Lower lobe of right lung (tissue), 2 donors: ENCODE data around the gene BEND4. TPM values are rescaled to one million over a fixed set of nuclear protein-coding genes. Genes with fewer than 3 reads are reported as not detected.

Experiments
- ATAC-seq, 2 donors: fragments of 200-7000 bp; cut with Tn5 transposase; one replicate each; pipeline ENCODE4 v1.9.1; 2020 to 2022; ENCODE audit warnings: mild to moderate bottlenecking in 2 of 2, moderate library complexity in 2 of 2
- DNase-seq: peaks from one replicate; pipeline ENCODE4 v3.0.0-alpha.2; 2020
- H3K27ac ChIP-seq: fragments of 200-600 bp; one replicate; pipeline ENCODE4 v1.8.0; 2022
- H3K27me3 ChIP-seq: fragments of 200-600 bp; one replicate; pipeline ENCODE4 v1.8.0; 2022; ENCODE audit warnings: low read depth
- H3K36me3 ChIP-seq: fragments of 200-600 bp; one replicate; pipeline ENCODE4 v1.8.0; 2022; ENCODE audit warnings: mild to moderate bottlenecking
- H3K4me1 ChIP-seq: fragments of 200-600 bp; one replicate; pipeline ENCODE4 v1.8.0; 2022
- H3K4me3 ChIP-seq: fragments of 200-600 bp; one replicate; pipeline ENCODE4 v1.8.0; 2022; ENCODE audit warnings: mild to moderate bottlenecking
- H3K9me3 ChIP-seq: fragments of 200-600 bp; one replicate; pipeline ENCODE4 v1.8.0; 2022
- CTCF ChIP-seq: fragments of 200-600 bp; IDR thresholded peaks from one replicate; pipeline ENCODE4 v1.8.0; 2022; ENCODE audit warnings: antibody characterized with exemption, mild to moderate bottlenecking
- intact Hi-C: fragments of 100-400 bp; cut with DNase I; formaldehyde crosslinking; loops from one replicate; pipeline ENCODE4 v1.11.0; 2022
- total RNA-seq: library from RNA; stranded (reverse); fragmentation: NEBNext Ultra II Directional; extraction: Animal tissue kit (Norgen Biotek cat#: 25700); gene quantifications from one replicate; pipeline ENCODE4 v1.2.1, GENCODE V29; 2021
- donor health status: DM: no; HTN: yes; CAD: no; lungs with severe emphysema.

BEND4 gene
- total RNA-seq, 1 donor from 2014 or later = 1.3 TPM

- no peaks in the 10 kb centered on the region for H3K4me1 ChIP-seq
- H3K36me3 ChIP-seq = peaks cover 55% of the 10 kb centered on the region
- no peak overlapping the region for H3K4me3 ChIP-seq
- H3K9me3 ChIP-seq = no peaks in the 10 kb centered on the region
- H3K27me3 ChIP-seq = no peaks in the 10 kb centered on the region
- ATAC-seq = no peak
- no peak for TF ChIP-seq CTCF
- H3K27ac ChIP-seq = no peak overlapping the region
- intact Hi-C loops = no loop called here
- DNase-seq = no peak
These were observed 82.0 kb downstream of the BEND4 start for GRCh38 chr4:42070463-42070862.

GRCh38 chr4:42067264-42067663, 85.2 kb downstream of the BEND4 start:
- H3K4me3 ChIP-seq = no peak overlapping the region
- no peak for TF ChIP-seq CTCF
- intact Hi-C loops = no loop called here
- ATAC-seq = peak in 1 of 2 donors; percentile 57
- no peaks in the 10 kb centered on the region for H3K9me3 ChIP-seq
- no peak overlapping the region for H3K27ac ChIP-seq
- H3K27me3 ChIP-seq = no peaks in the 10 kb centered on the region
- H3K36me3 ChIP-seq = peaks cover 58% of the 10 kb centered on the region
- no peaks in the 10 kb centered on the region for H3K4me1 ChIP-seq
- DNase-seq = no peak

GRCh38 chr4:42066402-42066801, 86.1 kb downstream of the BEND4 start:
- DNase-seq = no peak
- no peak overlapping the region for H3K4me3 ChIP-seq
- peaks cover 54% of the 10 kb centered on the region for H3K36me3 ChIP-seq
- ATAC-seq = peak in 1 of 2 donors; percentile 68
- no peaks in the 10 kb centered on the region for H3K4me1 ChIP-seq
- intact Hi-C loops = no loop called here
- no peak overlapping the region for H3K27ac ChIP-seq
- no peaks in the 10 kb centered on the region for H3K9me3 ChIP-seq
- TF ChIP-seq CTCF = no peak
- no peaks in the 10 kb centered on the region for H3K27me3 ChIP-seq

Other genes starting within 250 kb of the BEND4 start
- 73.9 TPM for gene TMEM33, start 217.2 kb downstream of the BEND4 start, total RNA-seq
- 0.53 TPM for gene DCAF4L1, start 170.9 kb downstream of the BEND4 start, total RNA-seq
- 37.7 TPM for gene SLC30A9, start 162.1 kb downstream of the BEND4 start, total RNA-seq
- gene SHISA3, start 244.8 kb upstream of the BEND4 start, total RNA-seq = 3.7 TPM